Measurements from ENCODE around the gene LRCOL1.

LRCOL1 gene

GRCh38 chr12:132558042-132558856, 52.1 kb downstream of the LRCOL1 start:
- intact Hi-C loops (cut with DNase I) = no loop called here
- DNase-seq = no peak

- intact Hi-C loops (cut with DNase I) = no loop called here
- no peak for DNase-seq
Measured at GRCh38 chr12:132557291-132558015, 52.9 kb downstream of the LRCOL1 start.

GRCh38 chr12:132556801-132557200, 53.6 kb downstream of the LRCOL1 start:
- no peak for DNase-seq
- intact Hi-C loops (cut with DNase I) = no loop called here

- intact Hi-C loops (cut with DNase I) = no loop called here
- DNase-seq = no peak
Measured at GRCh38 chr12:132556216-132556615, 54.2 kb downstream of the LRCOL1 start.

GRCh38 chr12:132555686-132556085, 54.7 kb downstream of the LRCOL1 start:
- DNase-seq = no peak
- intact Hi-C loops (cut with DNase I) = no loop called here

GRCh38 chr12:132554845-132555630, 55.3 kb downstream of the LRCOL1 start:
- intact Hi-C loops (cut with DNase I) = no loop called here
- no peak for DNase-seq
